HG03139 (cell line): ENCODE results near the gene PATE1.
"Not testable (repeated sequence)": the region's sequence is repeated elsewhere in the genome, so short reads cannot be mapped to it uniquely, and the experiment has no call there.

Experiments
- ATAC-seq: cut with Tn5 transposase; IDR thresholded peaks from one replicate; pipeline ENCODE4 v1.9.1; 2021; ENCODE audit not compliant: unreplicated experiment

Gene PATE1

GRCh38 chr11:125745979-125746378, at the start of gene PATE1:
Gene PATE1 (plus strand): TSS chr11:125746279. CDS start chr11:125746305, 26 bp downstream.
- no peak for ATAC-seq

GRCh38 chr11:125701018-125701610, 45.0 kb upstream of the PATE1 start:
- no peak for ATAC-seq

- no peak for ATAC-seq
These were observed 44.0 kb upstream of the PATE1 start for GRCh38 chr11:125701858-125702621.

GRCh38 chr11:125704686-125705085, 41.4 kb upstream of the PATE1 start:
- ATAC-seq, result not testable (repeated sequence)

GRCh38 chr11:125720781-125721180, 25.3 kb upstream of the PATE1 start:
- no peak for ATAC-seq

GRCh38 chr11:125724125-125724524, 22.0 kb upstream of the PATE1 start:
- ATAC-seq, result no peak

- ATAC-seq, result no peak
These were observed 17.1 kb upstream of the PATE1 start for GRCh38 chr11:125728969-125729368.

GRCh38 chr11:125740617-125741016, 5.5 kb upstream of the PATE1 start:
- no peak for ATAC-seq

- no peak for ATAC-seq
These were observed 2.4 kb upstream of the PATE1 start for GRCh38 chr11:125743681-125744080.

GRCh38 chr11:125750629-125751028, 4.5 kb downstream of the PATE1 start:
- no peak for ATAC-seq

- no peak for ATAC-seq
These were observed 10.0 kb downstream of the PATE1 start for GRCh38 chr11:125756050-125756449.

GRCh38 chr11:125762445-125762844, 16.4 kb downstream of the PATE1 start:
- no peak for ATAC-seq

- no peak for ATAC-seq
These were observed 17.4 kb downstream of the PATE1 start for GRCh38 chr11:125763483-125763882.

GRCh38 chr11:125766251-125766650, 20.2 kb downstream of the PATE1 start:
- no peak for ATAC-seq

- no peak for ATAC-seq
These were observed 22.4 kb downstream of the PATE1 start for GRCh38 chr11:125768336-125769046.

- ATAC-seq, result no peak
These were observed 24.5 kb downstream of the PATE1 start for GRCh38 chr11:125770583-125770982.

GRCh38 chr11:125772834-125773505, 26.9 kb downstream of the PATE1 start:
- ATAC-seq, result no peak

- no peak for ATAC-seq
These were observed 27.4 kb downstream of the PATE1 start for GRCh38 chr11:125773516-125773915.

GRCh38 chr11:125777309-125777708, 31.2 kb downstream of the PATE1 start:
- ATAC-seq, result no peak

GRCh38 chr11:125778728-125779127, 32.6 kb downstream of the PATE1 start, which contains the start of gene PATE2:
Gene PATE2 (minus strand): TSS chr11:125778828. CDS start chr11:125778773, 55 bp downstream.
- ATAC-seq, result no peak

- no peak for ATAC-seq
These were observed 38.6 kb downstream of the PATE1 start for GRCh38 chr11:125784678-125785077.
